HEK293 (cell line): ENCODE measurements around the gene CEP120.

ENCODE experiments used
- CTCF ChIA-PET: fragments of 350-600 bp; formaldehyde crosslinking; extraction: SDS; loops from one replicate; lab custom pipeline; 2021; ENCODE audit warnings: antibody characterized with exemption; lab: Yijun Ruan, JAX
- POLR2A ChIA-PET: fragments of 300-600 bp; formaldehyde crosslinking; extraction: SDS; loops from one replicate; lab custom pipeline; 2020; ENCODE audit warnings: antibody characterized with exemption, inconsistent platforms; lab: Yijun Ruan, JAX
- H3K27ac ChIP-seq: fragments of 200-500 bp; sonication (Bioruptor generic); 2 replicates; pipeline ENCODE4 v1.5.1; 2014; ENCODE audit warnings: low read depth, low read length, control low read depth, inconsistent platforms; ENCODE audit errors: extremely low read depth
- H3K36me3 ChIP-seq, 2 experiments: fragments of 200-500 bp in 1 of 2; sonication (Bioruptor generic) in 1 of 2; 1 replicate in 1 of 2; 2 replicates in 1 of 2; pipeline ENCODE4 v1.5.1; 2014 to 2017; ENCODE audit warnings: inconsistent platforms in 2 of 2, low read length in 2 of 2; ENCODE audit not compliant: control insufficient read depth in 2 of 2, insufficient read depth in 1 of 2
- H3K4me1 ChIP-seq: fragments of 200-500 bp; sonication (Bioruptor generic); 2 replicates; pipeline ENCODE4 v1.5.1; 2014; ENCODE audit warnings: mild to moderate bottlenecking, low read length, inconsistent platforms; ENCODE audit not compliant: control insufficient read depth, insufficient read depth
- H3K4me3 ChIP-seq: 2 replicates; pipeline ENCODE4 v1.5.1; 2011; ENCODE audit warnings: low read depth, mild to moderate bottlenecking, control low read depth, low read length, moderate library complexity
- H3K9me3 ChIP-seq: fragments of 200-500 bp; sonication (Bioruptor generic); 2 replicates; pipeline ENCODE4 v1.5.1; 2014; ENCODE audit warnings: low read depth, low read length, inconsistent platforms; ENCODE audit not compliant: control insufficient read depth, insufficient read depth
- GLIS2 ChIP-seq: fragments of 450-650 bp; formaldehyde crosslinking; IDR thresholded peaks from 2 replicates; pipeline ENCODE4 v1.5.1; 2016; ENCODE audit warnings: missing biosample characterization, missing genetic modification characterization
- IKZF3 ChIP-seq: fragments of 450-650 bp; IDR thresholded peaks from 2 replicates; pipeline ENCODE4 v1.5.0; 2018; ENCODE audit warnings: missing biosample characterization, mild to moderate bottlenecking, missing genetic modification characterization, moderate library complexity
- KLF16 ChIP-seq: fragments of 450-650 bp; formaldehyde crosslinking; IDR thresholded peaks from 2 replicates; pipeline ENCODE4 v1.5.1; 2017; ENCODE audit warnings: missing biosample characterization, missing genetic modification characterization
- KLF17 ChIP-seq: fragments of 450-650 bp; formaldehyde crosslinking; IDR thresholded peaks from 2 replicates; pipeline ENCODE4 v1.5.1; 2016; ENCODE audit warnings: missing biosample characterization, missing genetic modification characterization
- KLF9 ChIP-seq: fragments of 450-650 bp; formaldehyde crosslinking; IDR thresholded peaks from 2 replicates; pipeline ENCODE4 v1.5.1; 2016; ENCODE audit warnings: missing biosample characterization, missing genetic modification characterization, low read depth
- PRDM10 ChIP-seq: fragments of 450-650 bp; formaldehyde crosslinking; IDR thresholded peaks from 2 replicates; pipeline ENCODE4 v1.5.1; 2016; ENCODE audit warnings: missing biosample characterization, missing genetic modification characterization
- SCRT1 ChIP-seq: fragments of 450-650 bp; formaldehyde crosslinking; IDR thresholded peaks from 2 replicates; pipeline ENCODE4 v1.5.1; 2016; ENCODE audit warnings: missing biosample characterization, missing genetic modification characterization, borderline replicate concordance
- SP7 ChIP-seq: fragments of 450-650 bp; formaldehyde crosslinking; IDR thresholded peaks from 2 replicates; pipeline ENCODE4 v1.5.1; 2016; ENCODE audit warnings: missing biosample characterization, missing genetic modification characterization
- ZFP37 ChIP-seq: fragments of 450-650 bp; formaldehyde crosslinking; IDR thresholded peaks from 2 replicates; pipeline ENCODE4 v1.5.1; 2016; ENCODE audit warnings: missing biosample characterization, missing genetic modification characterization
- ZFP41 ChIP-seq: fragments of 450-650 bp; formaldehyde crosslinking; IDR thresholded peaks from 2 replicates; pipeline ENCODE4 v1.5.1; 2016; ENCODE audit warnings: missing biosample characterization, missing genetic modification characterization, borderline replicate concordance
- ZFP69B ChIP-seq: fragments of 450-650 bp; formaldehyde crosslinking; IDR thresholded peaks from 2 replicates; pipeline ENCODE4 v1.5.1; 2016; ENCODE audit warnings: missing biosample characterization, missing genetic modification characterization
- ZNF132 ChIP-seq: fragments of 450-650 bp; formaldehyde crosslinking; IDR thresholded peaks from 2 replicates; pipeline ENCODE4 v1.5.1; 2017; ENCODE audit warnings: missing biosample characterization, missing genetic modification characterization, borderline replicate concordance
- ZNF16 ChIP-seq: fragments of 450-650 bp; formaldehyde crosslinking; IDR thresholded peaks from 2 replicates; pipeline ENCODE4 v1.5.1; 2016; ENCODE audit warnings: low read depth, missing biosample characterization, missing genetic modification characterization
- ZNF202 ChIP-seq: fragments of 450-650 bp; formaldehyde crosslinking; IDR thresholded peaks from 2 replicates; pipeline ENCODE4 v1.5.1; 2016; ENCODE audit warnings: missing biosample characterization, missing genetic modification characterization, borderline replicate concordance
- ZNF335 ChIP-seq: fragments of 450-650 bp; formaldehyde crosslinking; conservative IDR thresholded peaks from 2 replicates; pipeline ENCODE4 v1.5.1; 2016; ENCODE audit warnings: missing biosample characterization, missing genetic modification characterization
- ZNF341 ChIP-seq: fragments of 450-650 bp; formaldehyde crosslinking; IDR thresholded peaks from 2 replicates; pipeline ENCODE4; 2016; ENCODE audit warnings: low read depth, missing biosample characterization, missing genetic modification characterization
- ZNF362 ChIP-seq: fragments of 450-650 bp; formaldehyde crosslinking; IDR thresholded peaks from 2 replicates; pipeline ENCODE4 v1.5.1; 2016; ENCODE audit warnings: missing biosample characterization, missing genetic modification characterization
- ZNF48 ChIP-seq: fragments of 450-650 bp; formaldehyde crosslinking; IDR thresholded peaks from 2 replicates; pipeline ENCODE4 v1.5.1; 2016; ENCODE audit warnings: missing biosample characterization, missing genetic modification characterization
- ZNF501 ChIP-seq: fragments of 450-650 bp; formaldehyde crosslinking; IDR thresholded peaks from 2 replicates; pipeline ENCODE4 v1.5.1; 2016; ENCODE audit warnings: missing biosample characterization, missing genetic modification characterization
- ZNF600 ChIP-seq: fragments of 450-650 bp; formaldehyde crosslinking; IDR thresholded peaks from 2 replicates; pipeline ENCODE4 v1.5.1; 2016; ENCODE audit warnings: missing biosample characterization, missing genetic modification characterization
- ZNF701 ChIP-seq: fragments of 450-650 bp; formaldehyde crosslinking; IDR thresholded peaks from 2 replicates; pipeline ENCODE4 v1.5.1; 2016; ENCODE audit warnings: missing biosample characterization, missing genetic modification characterization
- ZNF704 ChIP-seq: fragments of 450-650 bp; formaldehyde crosslinking; IDR thresholded peaks from 2 replicates; pipeline ENCODE4 v1.5.1; 2016; ENCODE audit warnings: missing biosample characterization, missing genetic modification characterization
- ZNF792 ChIP-seq: fragments of 450-650 bp; formaldehyde crosslinking; IDR thresholded peaks from 2 replicates; pipeline ENCODE4 v1.5.1; 2016; ENCODE audit warnings: missing biosample characterization, missing genetic modification characterization
- ZNF830 ChIP-seq: fragments of 450-650 bp; IDR thresholded peaks from 2 replicates; pipeline ENCODE4 v1.5.0; 2018; ENCODE audit warnings: missing biosample characterization, missing genetic modification characterization, low read depth, mild to moderate bottlenecking, moderate library complexity
- ZNF843 ChIP-seq: fragments of 450-650 bp; formaldehyde crosslinking; IDR thresholded peaks from 2 replicates; pipeline ENCODE4 v1.5.1; 2016; ENCODE audit warnings: missing biosample characterization, missing genetic modification characterization
- ZSCAN16 ChIP-seq: fragments of 450-650 bp; formaldehyde crosslinking; IDR thresholded peaks from 2 replicates; pipeline ENCODE4 v1.5.1; 2016; ENCODE audit warnings: missing biosample characterization, missing genetic modification characterization
- ZSCAN5A ChIP-seq: fragments of 450-650 bp; formaldehyde crosslinking; IDR thresholded peaks from 2 replicates; pipeline ENCODE4 v1.5.1; 2016; ENCODE audit warnings: missing biosample characterization, missing genetic modification characterization

Gene CEP120

GRCh38 chr5:123369371-123369968, 53.7 kb downstream of the CEP120 start:
- POLR2A ChIA-PET: no interaction called here
- no peak overlapping the region for H3K4me3 ChIP-seq
- H3K9me3 ChIP-seq: no peaks in the 10 kb centered on the region
- peaks cover 0 to 25% of the 10 kb centered on the region in 2 experiments; a peak in 1 of 3 replicates for H3K36me3 ChIP-seq
- H3K4me1 ChIP-seq: peaks cover 4% of the 10 kb centered on the region; the same call in 1 of the 2 replicates
- no peak overlapping the region for H3K27ac ChIP-seq
- CTCF ChIA-PET: interaction anchor here (0.6 to 1.2 kb wide), 3 partner anchors 241 to 1338 kb away, joined by 3 read pairs; no protein-coding TSS in a partner anchor
- TF ChIP-seq SCRT1: no peak
- no peak for TF ChIP-seq ZNF704 (tag by site-specific recombination)
- TF ChIP-seq ZFP37 (tag by site-specific recombination): no peak
- TF ChIP-seq ZNF202: no peak
- no peak for TF ChIP-seq ZNF792
- TF ChIP-seq ZSCAN16 (tag by site-specific recombination): no peak
- TF ChIP-seq ZNF341: no peak
- TF ChIP-seq ZSCAN5A (tag by site-specific recombination): no peak
- no peak for TF ChIP-seq ZNF830 (tag by site-specific recombination)
- TF ChIP-seq KLF17: no peak
- no peak for TF ChIP-seq ZNF48
- no peak for TF ChIP-seq ZFP41
- 0 out of 2 replicates have a peak, but pooled peaks have one; percentile 15 for TF ChIP-seq ZNF600 (tag by site-specific recombination)
- TF ChIP-seq ZNF701 (tag by site-specific recombination): no peak
- TF ChIP-seq ZFP69B: no peak
- TF ChIP-seq GLIS2 (tag by site-specific recombination): no peak
- TF ChIP-seq SP7 (tag by site-specific recombination): peak; percentile 52
- TF ChIP-seq ZNF362 (tag by site-specific recombination): peak; percentile 97
- no peak for TF ChIP-seq IKZF3 (tag by site-specific recombination)
- no peak for TF ChIP-seq ZNF501
- peak; percentile 62; the same call in 1 of the 2 replicates for TF ChIP-seq ZNF843
- peak; percentile 48; the same call in 1 of the 2 replicates for TF ChIP-seq ZNF335 (tag by site-specific recombination)
- no peak for TF ChIP-seq KLF16 (tag by site-specific recombination)
- TF ChIP-seq PRDM10: 0 out of 2 replicates have a peak, but pooled peaks have one; percentile 22
- TF ChIP-seq ZNF132 (tag by site-specific recombination): no peak
- TF ChIP-seq KLF9: no peak
- TF ChIP-seq ZNF16 (tag by site-specific recombination): no peak
